ENCODE measurements around the gene GAS5. TPM values are rescaled to one million over a fixed set of nuclear protein-coding genes. Genes with fewer than 3 reads are reported as not detected.
A peak's percentile ranks its signal among the peaks of the same experiment; 100 is the strongest.
"Not testable (repeated sequence)": the region's sequence is repeated elsewhere in the genome, so short reads cannot be mapped to it uniquely, and the experiment has no call there.

Gene GAS5
- total and polyA plus RNA-seq, 2 donors, result 317 to 610 TPM

DNA sequence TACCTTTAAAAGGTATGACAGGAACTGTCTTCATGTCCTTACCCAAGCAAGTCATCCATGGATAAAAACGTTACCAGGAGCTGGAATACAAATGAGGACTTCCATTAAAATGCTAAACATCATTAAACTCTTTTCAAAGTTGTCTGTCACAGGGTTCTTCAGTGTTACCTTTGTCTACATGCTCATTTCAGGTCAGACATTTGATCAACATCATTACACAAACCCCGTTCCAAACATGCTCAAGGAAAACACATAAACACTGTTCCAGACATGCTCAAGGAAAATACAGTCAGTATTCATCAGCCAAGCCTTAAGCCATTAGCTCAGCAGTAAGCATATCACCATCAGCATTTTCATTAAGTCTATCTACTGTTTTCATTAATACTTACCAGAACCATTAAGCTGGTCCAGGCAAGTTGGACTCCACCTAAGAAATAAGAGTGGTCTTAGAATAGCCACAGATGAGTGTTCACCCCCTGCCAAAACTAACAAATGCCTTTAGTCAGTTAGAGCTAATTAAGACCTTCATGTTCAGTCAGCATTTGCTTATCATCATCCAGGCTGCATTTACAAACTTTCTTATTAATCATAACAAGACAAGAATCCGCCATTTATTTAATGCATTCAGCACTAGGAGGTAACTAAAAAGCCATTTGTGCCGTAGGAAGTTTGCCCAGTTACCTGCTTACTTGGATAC lies 2.2 kb downstream of the GAS5 start:
- no peak overlapping the region for H3K27ac ChIP-seq (ENCODE audit: low read depth)
- no peak overlapping the region for H3K4me3 ChIP-seq (ENCODE audit: low read depth, low read length)
- no peaks in the 10 kb centered on the region for H3K4me1 ChIP-seq (ENCODE audit: insufficient read depth)
- DNase-seq (ENCODE audit: extremely low spot score), result no peak
- H3K36me3 ChIP-seq (ENCODE audit: insufficient read depth), result peaks cover 6% of the 10 kb centered on the region
- 41% methylated on average over 4 of the region's 4 CpGs for WGBS

DNA sequence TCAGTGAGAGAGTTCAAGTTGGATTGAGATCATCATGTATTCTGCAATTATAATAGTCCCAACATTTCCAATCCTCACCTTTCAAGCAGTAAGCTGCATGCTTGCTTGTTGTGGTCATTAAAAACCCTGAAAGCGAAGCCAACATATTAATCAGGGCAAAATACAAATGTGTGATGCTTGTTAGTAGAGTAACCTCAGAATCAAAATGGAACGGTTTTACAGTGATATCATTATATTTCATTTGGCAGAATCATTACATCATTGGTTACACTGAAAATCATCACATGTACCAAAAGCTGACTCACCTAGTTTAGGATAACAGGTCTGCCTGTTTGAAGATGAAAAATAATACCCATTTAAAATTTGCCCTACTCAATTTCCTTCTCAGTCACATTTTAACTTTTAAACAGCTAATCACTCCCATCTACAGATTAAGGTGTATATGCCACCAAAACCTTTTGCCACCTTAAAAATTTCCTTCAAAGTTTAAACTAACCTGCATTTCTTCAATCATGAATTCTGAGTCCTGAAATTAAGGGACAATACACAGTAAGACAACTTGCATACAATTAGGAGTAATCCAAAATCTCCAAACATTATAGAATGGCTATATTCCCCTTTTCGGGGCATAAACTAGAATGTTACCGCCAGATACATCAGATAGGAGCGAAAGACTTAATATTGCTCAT lies 3.5 kb downstream of the GAS5 start:
- H3K36me3 ChIP-seq (ENCODE audit: insufficient read depth), result peaks cover 6% of the 10 kb centered on the region
- no peak overlapping the region for H3K27ac ChIP-seq (ENCODE audit: low read depth)
- no peak for DNase-seq (ENCODE audit: extremely low spot score)
- 86% methylated on average over 5 of the region's 5 CpGs for WGBS
- H3K4me1 ChIP-seq (ENCODE audit: insufficient read depth), result no peaks in the 10 kb centered on the region
- no peak overlapping the region for H3K4me3 ChIP-seq (ENCODE audit: low read depth, low read length)

DNA sequence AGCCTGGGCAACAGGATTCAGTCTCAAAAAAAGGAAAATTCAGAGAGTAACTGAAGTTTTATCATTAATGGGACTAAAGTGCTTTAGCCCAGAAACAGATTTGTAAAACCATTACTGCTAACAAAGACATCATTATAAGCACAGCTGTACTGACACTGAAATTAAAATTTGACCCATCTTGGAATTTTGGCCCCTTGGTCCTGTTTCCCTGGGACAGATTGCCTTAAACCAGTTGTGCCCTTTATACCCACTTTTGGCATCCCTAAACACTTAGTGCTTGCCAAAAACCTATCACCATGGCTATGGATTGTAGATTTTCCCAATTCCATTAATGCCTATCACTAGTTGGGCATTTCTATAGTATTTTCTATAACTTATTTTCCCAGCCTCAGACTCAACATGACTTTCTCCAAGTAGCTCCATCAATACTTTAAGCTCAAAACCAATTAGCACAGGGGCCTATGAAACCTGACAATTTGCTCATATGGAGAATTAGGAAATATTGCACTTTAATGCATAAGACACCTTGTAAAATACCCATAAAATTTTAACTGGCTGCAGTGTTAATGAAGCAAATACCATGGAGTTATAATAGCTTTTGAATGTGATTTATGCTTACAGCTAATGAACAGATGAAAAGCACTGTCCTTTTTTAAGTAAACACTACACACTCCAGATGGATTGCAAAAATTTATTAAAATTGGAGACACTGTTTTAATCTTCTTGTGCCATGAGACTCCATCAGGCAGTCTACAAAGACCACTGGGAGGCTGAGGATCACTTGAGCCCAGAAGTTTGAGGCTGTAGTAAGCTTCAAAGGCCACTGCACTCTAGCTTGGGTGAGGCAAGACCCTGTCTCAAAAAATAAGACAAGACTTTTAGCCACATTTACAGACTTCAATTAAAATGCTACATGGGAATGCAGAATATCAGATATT lies 4.3 kb downstream of the GAS5 start:
- Histone ChIP-seq H3K4me3 (ENCODE audit: low read depth, low read length) (no peak overlapping the region), H3K27ac (ENCODE audit: low read depth) (no peak overlapping the region), H3K36me3 (ENCODE audit: insufficient read depth) (peaks cover 6% of the 10 kb centered on the region), H3K4me1 (ENCODE audit: insufficient read depth) (no peaks in the 10 kb centered on the region)
- DNase-seq (ENCODE audit: extremely low spot score), result no peak

DNA sequence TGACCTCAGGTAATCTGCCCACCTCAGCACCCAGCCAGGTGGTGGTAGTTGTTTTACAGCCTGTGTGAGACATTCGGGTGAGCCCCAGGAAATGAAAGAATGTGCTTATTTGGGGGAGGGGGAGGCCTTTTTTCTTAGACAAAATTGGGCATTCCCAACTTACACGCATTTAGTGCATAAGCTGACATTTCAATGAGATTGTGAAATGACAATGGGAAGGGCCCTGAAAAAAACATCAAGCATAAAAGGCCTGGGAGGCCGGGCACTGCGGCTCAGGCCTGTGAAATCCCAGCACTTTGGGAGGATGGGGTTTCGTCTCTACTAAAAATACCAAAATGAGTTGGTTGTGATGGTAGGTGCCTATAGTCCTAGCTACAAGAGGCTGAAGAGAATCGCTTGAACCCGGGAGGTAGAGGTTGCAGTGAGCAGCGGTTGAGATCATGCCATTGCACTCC lies 5.0 kb downstream of the GAS5 start:
- no peak overlapping the region for H3K4me3 ChIP-seq (ENCODE audit: low read depth, low read length)
- DNase-seq (ENCODE audit: extremely low spot score), result no peak
- 67% methylated on average over 8 of the region's 8 CpGs for WGBS
- no peak overlapping the region for H3K27ac ChIP-seq (ENCODE audit: low read depth)
- H3K4me1 ChIP-seq (ENCODE audit: insufficient read depth), result no peaks in the 10 kb centered on the region
- peaks cover 6% of the 10 kb centered on the region for H3K36me3 ChIP-seq (ENCODE audit: insufficient read depth)

DNA sequence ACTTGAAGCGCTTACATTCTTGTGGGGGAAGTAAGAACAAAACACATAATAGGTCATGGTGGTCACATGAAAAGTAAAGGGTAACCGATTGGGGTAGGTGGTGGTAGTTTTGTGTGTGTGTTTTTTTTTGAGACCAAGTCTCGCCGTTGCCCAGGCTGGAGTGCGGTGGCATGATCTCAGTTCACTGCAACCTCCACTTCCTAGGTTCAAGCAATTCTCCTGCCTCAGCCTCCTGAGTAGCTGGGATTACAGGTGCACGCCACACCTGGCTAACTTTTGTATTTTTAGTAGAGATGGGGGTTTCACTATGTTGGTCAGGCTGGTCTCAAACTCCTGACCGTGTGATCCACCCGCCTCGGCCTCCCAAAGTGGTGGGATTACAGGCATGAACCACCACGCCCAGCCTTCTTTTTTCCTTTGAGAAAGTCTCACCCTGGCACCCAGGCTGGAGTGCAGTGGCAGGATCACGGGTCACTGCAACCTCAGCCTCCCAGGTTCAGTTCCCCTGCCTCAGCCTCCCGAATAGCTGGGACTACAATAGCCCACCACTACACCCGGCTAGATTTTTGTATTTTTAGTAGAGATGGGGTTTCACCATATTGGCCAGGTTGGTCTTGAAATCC lies 5.5 kb downstream of the GAS5 start:
- WGBS, result 81% methylated on average over 13 of the region's 13 CpGs

DNA sequence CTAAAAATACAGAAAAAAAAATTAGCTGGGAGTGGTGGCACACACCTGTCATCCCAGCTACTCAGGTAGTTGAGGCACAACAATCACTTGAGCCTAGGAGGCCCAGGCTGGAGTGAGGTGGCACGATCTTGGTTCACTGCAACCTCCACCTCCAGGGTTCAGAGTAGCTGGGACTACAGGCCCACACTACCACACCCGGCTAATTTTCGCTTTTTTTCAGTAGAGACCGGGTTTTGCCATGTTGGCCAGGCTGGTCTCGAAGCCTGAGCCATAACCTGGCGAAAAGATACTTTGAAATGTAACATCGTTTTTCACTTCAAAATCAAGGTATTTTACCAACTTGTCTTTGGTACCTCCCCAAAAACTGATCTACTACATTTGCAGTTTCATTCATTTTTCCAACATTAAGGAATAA lies 6.1 kb downstream of the GAS5 start:
- WGBS, result 93% methylated on average over 7 of the region's 7 CpGs
- Histone ChIP-seq H3K4me1 (ENCODE audit: insufficient read depth) (no peaks in the 10 kb centered on the region), H3K27ac (ENCODE audit: low read depth) (no peak overlapping the region), H3K4me3 (ENCODE audit: low read depth, low read length) (no peak overlapping the region), H3K36me3 (ENCODE audit: insufficient read depth) (peaks cover 9% of the 10 kb centered on the region)
- DNase-seq (ENCODE audit: extremely low spot score), result no peak

More for the DNA sequence above, 5.5 kb downstream of the GAS5 start:
- not testable (repeated sequence) for H3K36me3 ChIP-seq (ENCODE audit: insufficient read depth); H3K4me3 ChIP-seq (ENCODE audit: low read depth, low read length); H3K27ac ChIP-seq (ENCODE audit: low read depth); DNase-seq (ENCODE audit: extremely low spot score); H3K4me1 ChIP-seq (ENCODE audit: insufficient read depth)

DNA sequence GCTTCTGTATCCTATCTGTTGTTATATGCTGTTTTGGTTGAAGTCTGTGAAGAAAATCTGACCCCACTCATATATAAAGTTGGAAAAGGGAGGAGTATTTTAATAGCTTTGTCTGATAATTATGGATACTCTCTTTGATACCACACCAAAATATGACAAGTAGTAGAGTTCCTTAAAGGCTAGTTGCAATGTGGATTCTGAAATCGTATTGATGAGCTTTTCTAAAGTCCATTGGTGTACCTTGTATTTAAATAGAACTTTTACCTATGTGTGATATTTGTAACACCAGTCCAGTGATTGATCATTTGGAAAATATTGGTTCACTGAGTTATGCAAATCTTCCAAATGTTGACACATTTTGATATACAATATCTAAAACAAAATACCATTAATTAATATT lies 7.7 kb downstream of the GAS5 start:
- DNase-seq (ENCODE audit: extremely low spot score), result no peak
- no peaks in the 10 kb centered on the region for H3K4me1 ChIP-seq (ENCODE audit: insufficient read depth)
- no peak overlapping the region for H3K27ac ChIP-seq (ENCODE audit: low read depth)
- H3K4me3 ChIP-seq (ENCODE audit: low read depth, low read length), result no peak overlapping the region
- WGBS, result 87% methylated on average over 1 of the region's 1 CpG
- peaks cover 9% of the 10 kb centered on the region for H3K36me3 ChIP-seq (ENCODE audit: insufficient read depth)

DNA sequence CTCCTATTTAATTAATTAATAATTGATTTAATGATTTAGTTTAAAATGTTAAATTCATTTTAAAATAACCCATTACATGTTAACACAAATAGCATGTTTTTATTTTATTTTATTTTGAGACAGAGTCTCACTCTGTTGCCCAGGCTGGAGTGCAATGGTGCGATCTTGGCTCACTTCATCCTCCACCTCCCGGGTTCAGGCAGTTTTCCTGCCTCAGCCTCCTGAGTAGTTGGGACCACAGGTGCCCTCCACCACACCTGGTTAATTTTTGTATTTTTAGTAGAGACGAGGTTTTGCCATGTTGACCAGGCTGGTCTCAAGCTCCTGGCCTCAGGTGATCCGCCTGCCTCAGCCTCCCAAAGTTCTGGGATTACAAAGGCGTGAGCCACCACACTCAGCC lies 8.2 kb downstream of the GAS5 start:
- not testable (repeated sequence) for H3K36me3 ChIP-seq (ENCODE audit: insufficient read depth); H3K4me1 ChIP-seq (ENCODE audit: insufficient read depth); DNase-seq (ENCODE audit: extremely low spot score); H3K4me3 ChIP-seq (ENCODE audit: low read depth, low read length); H3K27ac ChIP-seq (ENCODE audit: low read depth)
- 95% methylated on average over 5 of the region's 5 CpGs for WGBS

DNA sequence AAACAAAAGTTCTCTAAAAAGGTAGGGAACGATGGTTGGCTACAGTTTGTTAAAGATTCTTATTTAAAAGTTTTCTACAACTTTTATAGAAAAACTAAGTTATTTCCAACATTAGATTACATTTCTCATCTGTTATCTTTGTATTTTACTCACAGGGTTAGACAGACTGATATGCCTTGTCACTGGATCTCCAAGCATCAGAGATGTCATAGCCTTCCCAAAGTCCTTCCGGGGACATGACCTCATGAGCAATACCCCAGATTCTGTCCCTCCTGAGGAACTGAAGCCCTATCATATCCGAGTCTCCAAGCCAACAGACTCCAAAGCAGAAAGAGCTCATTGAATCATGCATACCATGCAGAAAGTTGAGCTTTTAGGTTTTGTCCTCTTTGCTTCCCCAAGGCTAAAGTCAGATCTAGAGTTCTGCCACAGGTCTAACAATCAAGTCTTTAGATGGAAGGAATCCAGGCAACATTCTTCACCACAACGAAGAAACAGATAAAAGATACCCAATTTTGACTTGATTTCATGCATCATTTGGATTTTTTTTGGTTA lies 10.3 kb downstream of the GAS5 start:
- Histone ChIP-seq H3K27ac (ENCODE audit: low read depth) (no peak overlapping the region), H3K4me3 (ENCODE audit: low read depth, low read length) (no peak overlapping the region), H3K36me3 (ENCODE audit: insufficient read depth) (peaks cover 8% of the 10 kb centered on the region), H3K4me1 (ENCODE audit: insufficient read depth) (no peaks in the 10 kb centered on the region)
- WGBS, result 76% methylated on average over 4 of the region's 4 CpGs
- no peak for DNase-seq (ENCODE audit: extremely low spot score)

DNA sequence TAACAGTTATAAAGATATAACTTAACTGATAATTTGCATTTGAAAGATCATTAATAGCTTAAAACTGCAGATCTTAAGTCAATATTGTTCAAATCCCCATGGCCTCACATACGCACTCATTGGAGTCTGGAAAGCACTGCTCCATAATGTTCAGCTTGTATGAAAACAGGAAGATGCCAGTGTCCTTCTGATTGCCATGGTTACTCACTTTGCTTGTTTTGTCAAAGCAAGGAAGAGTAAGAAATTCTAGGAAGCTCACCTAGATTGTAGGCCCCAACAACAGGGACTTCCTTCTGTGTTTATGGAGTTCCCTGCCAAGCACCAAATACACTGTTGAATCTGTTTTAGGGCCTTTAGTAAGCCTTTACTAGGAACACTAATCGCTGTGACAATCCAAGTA lies 10.9 kb downstream of the GAS5 start:
- 85% methylated on average over 2 of the region's 2 CpGs for WGBS
- H3K4me1 ChIP-seq (ENCODE audit: insufficient read depth), result no peaks in the 10 kb centered on the region
- peaks cover 8% of the 10 kb centered on the region for H3K36me3 ChIP-seq (ENCODE audit: insufficient read depth)
- no peak for DNase-seq (ENCODE audit: extremely low spot score)
- no peak overlapping the region for H3K4me3 ChIP-seq (ENCODE audit: low read depth, low read length)
- no peak overlapping the region for H3K27ac ChIP-seq (ENCODE audit: low read depth)

DNA sequence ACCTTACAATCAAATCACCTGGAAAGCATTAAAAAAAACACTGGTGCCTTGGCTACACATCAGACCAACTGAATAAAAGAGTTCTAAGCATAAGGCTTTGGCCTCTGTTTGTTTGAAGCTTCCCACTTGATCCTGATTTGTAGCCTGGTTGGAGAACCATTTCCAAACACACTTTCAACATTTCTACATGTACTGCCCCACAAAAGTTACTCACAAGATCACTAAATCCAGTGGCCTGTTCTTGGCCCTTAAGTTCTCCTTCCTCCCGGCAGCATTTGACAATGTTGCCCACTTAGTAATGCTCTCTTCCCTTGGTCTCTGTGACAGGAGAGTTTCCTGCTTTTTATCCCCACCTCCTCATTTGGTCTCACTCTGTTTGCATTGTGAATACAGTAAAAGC lies 11.8 kb downstream of the GAS5 start:
- H3K27ac ChIP-seq (ENCODE audit: low read depth), result no peak overlapping the region
- H3K4me1 ChIP-seq (ENCODE audit: insufficient read depth), result no peaks in the 10 kb centered on the region
- DNase-seq (ENCODE audit: extremely low spot score), result no peak
- no peak overlapping the region for H3K4me3 ChIP-seq (ENCODE audit: low read depth, low read length)
- WGBS, result 57% methylated on average over 1 of the region's 1 CpG
- peaks cover 8% of the 10 kb centered on the region for H3K36me3 ChIP-seq (ENCODE audit: insufficient read depth)

DNA sequence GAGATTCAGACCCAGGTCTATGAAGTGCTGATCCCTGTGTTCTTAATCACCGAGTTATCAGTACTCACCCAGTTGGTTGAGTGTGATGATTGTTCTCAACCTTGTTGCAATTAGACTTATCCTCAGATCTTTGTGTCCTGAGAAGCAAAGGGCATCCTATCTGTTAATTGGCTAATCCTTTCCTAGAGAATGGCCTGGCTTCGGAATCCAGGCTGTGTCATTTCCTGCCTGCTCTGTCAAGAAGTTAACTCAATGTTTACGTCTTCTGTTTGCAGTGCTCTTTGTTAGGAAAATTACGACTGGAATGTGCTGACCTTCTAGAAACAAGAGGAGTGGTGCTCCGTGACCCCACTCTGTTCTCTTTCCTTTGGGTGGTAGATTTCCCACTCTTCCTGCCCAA lies 14.7 kb downstream of the GAS5 start:
- Histone ChIP-seq H3K4me1 (ENCODE audit: insufficient read depth) (no peaks in the 10 kb centered on the region), H3K36me3 (ENCODE audit: insufficient read depth) (peaks cover 8% of the 10 kb centered on the region), H3K27ac (ENCODE audit: low read depth) (no peak overlapping the region), H3K4me3 (ENCODE audit: low read depth, low read length) (no peak overlapping the region)
- 43% methylated on average over 5 of the region's 5 CpGs for WGBS
- DNase-seq (ENCODE audit: extremely low spot score), result no peak

DNA sequence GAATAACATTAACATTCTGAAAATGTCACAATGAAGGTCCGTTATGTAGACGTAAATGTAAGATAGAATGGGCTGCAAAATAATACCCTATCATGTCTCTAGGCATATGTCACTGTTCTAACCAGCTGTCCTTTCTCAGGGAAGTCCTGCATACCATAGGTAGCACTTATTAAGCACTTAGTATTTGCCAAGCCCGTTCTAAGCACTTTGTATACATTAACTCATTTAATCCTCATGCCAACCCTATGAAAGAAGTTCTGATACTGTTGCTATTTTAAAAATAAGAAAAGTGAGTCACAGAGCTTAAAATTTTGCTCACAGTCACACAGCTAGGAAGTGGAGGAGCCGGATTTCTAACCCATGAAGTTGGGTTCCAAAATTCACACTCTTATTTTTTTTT lies 15.7 kb downstream of the GAS5 start:
- DNase-seq (ENCODE audit: extremely low spot score), result no peak
- peaks cover 8% of the 10 kb centered on the region for H3K36me3 ChIP-seq (ENCODE audit: insufficient read depth)
- WGBS, result 57% methylated on average over 4 of the region's 4 CpGs
- no peak overlapping the region for H3K4me3 ChIP-seq (ENCODE audit: low read depth, low read length)
- H3K27ac ChIP-seq (ENCODE audit: low read depth), result peak overlapping the region; percentile 23
- no peaks in the 10 kb centered on the region for H3K4me1 ChIP-seq (ENCODE audit: insufficient read depth)

Data from urinary bladder (tissue), 4 donors.